Fibroblast of skin of right quadriceps (primary cell): Measurements from ENCODE around the gene EIF1.
"Not testable (repeated sequence)": the region's sequence is repeated elsewhere in the genome, so short reads cannot be mapped to it uniquely, and the experiment has no call there.

Experiments used
- DNase-seq: peaks from one replicate; pipeline ENCODE4 v3.0.0-alpha.2; 2013

Gene EIF1

GRCh38 chr17:41679740-41680425 lies 8.8 kb upstream of the EIF1 start:
- DNase-seq: no peak

DNA sequence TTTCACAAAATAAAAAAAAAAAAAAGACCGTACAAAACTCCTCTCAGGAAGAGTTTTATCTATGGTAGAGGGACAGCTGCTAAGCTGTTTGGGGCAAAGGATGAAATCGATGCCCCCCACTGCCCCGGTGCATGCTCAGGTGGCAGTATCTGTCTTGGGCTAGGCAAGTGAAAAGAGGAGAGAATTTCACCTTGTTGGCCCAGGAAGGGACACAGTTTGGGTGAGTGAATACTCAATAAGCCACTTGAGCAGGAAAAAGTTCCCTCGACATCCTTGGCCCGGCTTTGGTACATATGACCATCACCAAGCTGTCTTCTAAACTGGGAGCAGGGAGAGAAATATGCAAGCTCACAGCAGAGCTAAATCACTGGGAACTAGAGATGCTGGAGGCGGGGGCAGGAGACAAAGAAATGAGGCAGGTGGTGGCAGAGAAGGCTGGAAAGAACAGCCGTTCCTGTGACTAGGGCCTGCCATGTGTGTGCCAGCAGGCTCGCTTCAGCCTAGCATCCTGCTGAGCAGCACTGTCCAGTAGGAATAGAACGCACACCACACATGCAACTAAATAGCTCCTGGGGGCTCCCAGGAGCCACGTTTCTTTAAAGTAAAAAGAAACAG lies 8.2 kb upstream of the EIF1 start:
- no peak for DNase-seq

- DNase-seq: no peak
These were observed 6.9 kb upstream of the EIF1 start for GRCh38 chr17:41681776-41682175.

DNA sequence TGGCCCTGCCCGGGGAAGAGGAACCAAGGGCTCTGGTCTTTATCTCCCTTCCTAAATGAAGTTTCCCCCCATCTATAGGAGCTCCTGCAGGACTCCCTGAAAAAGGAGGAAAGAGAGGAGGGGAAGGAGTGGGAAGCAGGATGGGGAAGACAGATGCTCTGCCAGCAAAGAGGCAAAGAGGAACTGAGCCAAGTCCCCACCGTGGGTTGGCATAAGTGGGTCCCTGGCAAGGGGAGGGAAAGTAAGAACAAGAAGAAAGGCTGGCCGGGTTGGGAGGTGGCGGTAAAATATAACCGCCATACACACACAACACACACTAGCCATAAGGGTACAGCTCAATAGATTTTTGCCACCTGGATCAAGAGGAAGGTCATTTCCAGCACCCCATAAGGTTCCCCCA lies 6.1 kb upstream of the EIF1 start:
- no peak for DNase-seq

DNA sequence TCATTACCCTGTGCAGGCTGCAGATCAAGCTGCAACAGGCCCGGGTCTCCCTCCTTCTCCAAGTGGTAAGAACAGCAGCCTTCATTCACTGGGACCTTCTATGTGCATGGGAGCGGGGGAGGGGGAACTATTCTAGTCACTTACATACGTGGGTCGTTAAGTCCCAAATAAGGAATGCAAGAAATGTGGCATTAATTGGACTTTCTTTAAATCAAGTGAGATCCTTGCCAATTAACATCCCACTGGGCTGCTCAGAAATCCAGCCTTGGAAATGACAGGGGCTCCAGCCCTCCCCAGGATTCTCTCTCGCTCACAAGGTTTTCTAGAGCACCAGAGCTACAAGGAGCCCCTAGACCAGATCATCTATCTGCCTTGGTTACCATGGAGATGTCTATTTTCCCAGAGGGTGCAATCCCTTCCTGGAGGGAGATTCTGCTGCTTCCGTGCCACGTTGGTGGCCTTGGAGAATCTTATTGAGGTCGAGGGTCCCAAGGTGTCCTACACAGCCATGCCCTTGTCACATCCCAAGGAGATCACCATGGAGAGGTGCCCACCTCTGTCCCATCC lies 5.2 kb upstream of the EIF1 start:
- no peak for DNase-seq

DNA sequence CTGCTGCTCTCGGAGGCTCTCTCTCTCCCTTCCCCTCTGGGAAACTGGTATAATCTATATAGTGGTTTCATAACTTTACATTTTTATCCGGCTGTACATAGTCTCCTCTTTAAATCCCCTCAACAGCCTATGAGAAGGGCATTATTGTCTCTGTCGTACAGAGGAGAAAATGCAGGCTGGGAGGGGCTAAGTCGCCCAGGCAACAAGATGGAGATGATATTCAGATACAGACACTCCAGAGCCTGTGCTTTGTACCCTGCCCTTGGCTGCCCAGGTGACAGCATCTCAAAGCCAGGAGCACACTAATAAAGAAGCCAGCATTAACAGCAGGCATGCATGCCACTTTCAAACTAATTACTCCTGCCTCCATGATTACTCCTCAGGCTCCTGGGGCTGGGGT lies 4.7 kb upstream of the EIF1 start:
- no peak for DNase-seq

DNA sequence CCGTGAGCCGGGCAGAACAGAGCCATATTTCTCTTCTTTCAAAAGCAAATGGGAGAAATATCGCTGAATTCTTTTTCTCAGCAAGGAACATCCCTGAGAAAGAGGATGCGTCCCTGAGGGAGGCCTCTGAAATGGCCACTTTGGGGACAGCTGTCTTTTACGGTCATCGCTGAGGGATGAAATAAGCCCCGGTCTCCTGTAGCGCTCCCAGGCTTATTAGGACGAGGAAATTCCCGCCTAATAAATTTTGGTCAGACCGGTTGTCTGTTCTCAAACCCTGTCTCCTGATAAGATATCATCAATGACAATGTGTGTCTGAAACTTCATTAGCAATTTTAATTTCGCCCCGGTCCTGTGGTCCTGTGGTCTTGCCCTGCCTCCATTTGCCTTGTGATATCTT lies 2.9 kb upstream of the EIF1 start:
- DNase-seq: not testable (repeated sequence)

- DNase-seq: no peak
These were observed 2.4 kb upstream of the EIF1 start for GRCh38 chr17:41686281-41686680.

DNA sequence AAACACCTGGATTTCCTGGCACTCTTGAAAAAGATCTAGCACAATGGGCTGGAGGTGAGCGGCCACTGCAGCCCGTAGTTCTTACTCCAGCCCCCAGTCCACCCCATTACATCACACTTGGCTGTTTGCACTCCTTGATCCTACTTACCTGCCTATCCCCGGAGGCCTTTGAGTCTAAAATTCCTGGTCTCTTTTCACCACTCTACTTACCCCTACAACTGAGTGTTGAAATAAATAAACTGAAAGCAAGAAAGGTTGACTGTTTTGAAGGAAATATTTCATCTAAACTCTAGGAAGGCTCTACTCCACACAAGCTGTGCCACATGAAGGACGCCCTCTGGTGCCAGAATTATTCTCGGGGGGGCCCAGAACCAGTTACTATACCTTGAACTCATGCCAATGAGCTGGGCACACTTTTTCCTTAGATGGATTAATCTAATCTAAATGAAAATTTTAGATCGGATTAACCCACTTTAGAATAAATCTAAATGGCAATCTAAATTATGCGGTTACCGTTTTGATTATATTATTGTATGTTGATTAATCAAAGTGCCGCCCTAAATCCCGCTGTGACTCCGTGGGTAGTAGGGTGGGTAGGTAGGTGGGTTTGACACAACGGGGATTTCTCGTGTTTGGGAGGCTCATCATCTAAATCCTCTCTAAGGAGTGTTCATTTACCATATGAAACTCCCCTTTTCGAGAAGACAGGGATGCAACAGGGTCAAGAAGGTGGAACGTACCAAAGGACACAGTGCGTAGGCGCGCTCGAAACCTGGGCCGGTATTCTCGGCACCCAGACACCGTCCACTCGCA lies 651 bp upstream of the EIF1 start:
- peak; percentile 44 for DNase-seq

GRCh38 chr17:41689497-41690299 lies 1.0 kb downstream of the EIF1 start:
- peak; percentile 73 for DNase-seq

DNA sequence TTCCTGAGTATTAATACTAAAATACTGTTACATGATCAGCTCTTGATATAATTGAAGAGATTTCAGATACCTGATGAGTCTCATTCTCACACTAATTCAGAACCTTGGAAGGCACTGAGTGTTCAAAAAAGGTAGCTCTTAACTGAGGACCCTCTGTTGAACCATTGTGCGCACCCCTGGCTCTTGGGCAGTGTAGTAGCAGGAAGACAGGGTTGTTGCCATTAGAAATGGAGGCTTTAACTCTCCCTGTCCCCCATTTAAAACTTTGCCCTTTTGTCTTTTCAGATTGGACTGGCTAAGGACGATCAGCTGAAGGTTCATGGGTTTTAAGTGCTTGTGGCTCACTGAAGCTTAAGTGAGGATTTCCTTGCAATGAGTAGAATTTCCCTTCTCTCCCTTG lies 1.8 kb downstream of the EIF1 start:
- DNase-seq: no peak

DNA sequence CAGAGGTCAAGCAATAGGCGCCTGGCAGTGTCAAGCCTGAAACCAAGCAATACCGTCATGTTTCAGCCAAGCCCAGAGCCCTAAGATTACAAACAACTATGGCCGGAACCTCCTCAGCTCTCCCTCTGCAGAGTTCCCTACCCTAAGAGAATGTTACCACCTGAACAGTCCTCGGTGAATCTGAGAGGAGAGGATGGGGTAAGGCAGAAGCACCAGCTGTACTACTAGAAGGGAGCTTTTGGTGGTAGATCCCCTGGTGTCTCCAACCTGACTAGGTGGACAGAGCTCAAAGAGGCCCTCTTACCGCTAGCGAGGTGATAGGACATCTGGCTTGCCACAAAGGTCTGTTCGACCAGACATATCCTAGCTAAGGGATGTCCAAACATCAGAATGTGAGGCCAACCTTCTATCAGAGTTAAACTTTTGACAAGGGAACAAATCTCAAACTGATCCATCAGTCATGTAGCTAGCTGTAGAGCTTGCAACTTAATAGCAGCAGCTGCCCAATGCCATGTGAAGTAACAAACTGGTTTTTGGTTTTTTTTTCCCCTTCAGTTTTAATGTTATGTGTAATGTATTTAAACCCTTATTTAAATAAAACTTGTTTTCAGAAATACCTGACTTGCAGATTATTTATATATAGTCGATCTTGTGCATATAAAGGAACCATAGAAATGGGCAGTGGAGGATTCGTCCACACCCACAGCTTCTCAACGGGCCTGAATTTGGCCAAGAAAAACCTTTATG lies 2.5 kb downstream of the EIF1 start:
- DNase-seq: no peak

GRCh38 chr17:41692722-41693521 lies 4.2 kb downstream of the EIF1 start:
- no peak for DNase-seq

- DNase-seq: peak; percentile 10
These were observed 6.5 kb downstream of the EIF1 start for GRCh38 chr17:41695134-41695661.

DNA sequence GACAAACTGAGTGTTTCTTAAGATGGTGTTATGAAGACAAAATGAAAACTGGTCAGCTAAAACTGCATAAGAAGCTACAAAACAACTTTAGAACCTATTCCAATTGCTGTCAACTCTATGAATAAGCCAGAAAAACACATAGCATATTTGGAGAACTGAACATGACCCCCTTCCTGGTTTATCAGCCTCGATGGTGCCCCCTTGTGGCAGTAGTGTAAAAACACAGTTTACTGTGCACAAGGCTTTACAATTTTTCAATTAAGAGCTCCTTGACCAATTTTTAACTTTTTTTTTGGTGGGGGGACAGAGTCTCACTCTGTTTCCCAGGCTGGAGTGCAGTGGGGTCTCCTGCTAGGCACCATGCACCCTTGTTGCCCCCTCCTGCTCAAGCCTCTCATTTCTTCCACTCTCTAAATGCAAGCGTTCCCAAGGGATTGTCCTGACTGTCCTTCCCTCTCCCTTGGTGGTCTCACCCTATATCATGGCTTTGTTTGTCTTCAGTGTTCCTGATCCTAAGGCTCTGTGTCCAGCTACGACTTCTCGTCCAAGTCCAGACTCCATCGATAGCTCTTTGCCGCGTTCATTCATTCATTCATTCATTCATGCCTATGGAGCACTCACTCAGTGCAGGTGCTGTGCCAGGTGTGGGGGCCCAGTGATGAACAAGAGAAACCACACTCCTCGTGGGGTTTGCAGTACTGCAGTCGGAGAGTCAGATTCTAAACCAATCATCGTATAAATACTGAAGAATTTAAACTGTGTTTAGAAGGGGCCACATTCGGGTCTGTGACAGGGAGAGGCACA lies 7.5 kb downstream of the EIF1 start:
- DNase-seq: peak; percentile 81

DNA sequence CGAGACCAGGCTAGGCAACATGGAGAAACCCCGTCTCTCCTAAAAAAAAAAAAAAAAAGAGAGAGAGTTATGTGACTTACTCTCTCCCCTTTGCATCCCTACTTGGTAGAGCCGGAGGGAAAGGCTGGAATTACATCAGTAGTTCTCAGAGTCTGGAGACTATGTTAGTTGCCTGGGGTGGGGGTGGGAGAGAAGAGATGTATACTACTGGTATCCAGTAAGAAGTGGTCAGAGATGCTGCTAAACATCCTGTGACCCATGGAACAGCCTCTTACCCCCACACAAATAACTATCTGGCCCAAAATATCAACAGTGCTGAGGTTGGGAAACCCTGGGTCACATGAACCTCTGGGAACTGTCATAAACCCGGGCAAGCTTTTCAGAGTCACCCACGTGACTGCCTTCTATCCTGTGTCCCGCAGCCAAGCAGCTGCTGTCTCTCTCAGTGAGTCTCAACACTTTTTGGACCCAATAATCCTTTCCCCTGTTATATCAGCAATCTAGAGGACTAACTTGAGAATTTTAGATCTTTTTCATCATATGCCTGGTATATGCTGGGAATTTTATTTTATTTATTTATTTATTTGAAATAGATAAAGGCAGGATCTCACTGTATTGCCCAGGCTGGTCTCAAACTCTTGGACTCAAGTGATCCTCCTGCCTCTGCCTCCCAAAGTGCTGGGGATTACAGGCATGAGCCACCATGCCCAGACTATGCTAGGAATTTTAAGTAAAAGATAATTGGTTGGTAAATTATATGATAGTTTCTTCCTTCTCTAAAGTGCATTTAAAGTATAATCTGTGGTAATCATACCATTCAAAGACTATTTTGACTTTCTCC lies 8.7 kb downstream of the EIF1 start:
- no peak for DNase-seq

- DNase-seq: not testable (repeated sequence)
These were observed 12.2 kb downstream of the EIF1 start for GRCh38 chr17:41700843-41701242.

DNA sequence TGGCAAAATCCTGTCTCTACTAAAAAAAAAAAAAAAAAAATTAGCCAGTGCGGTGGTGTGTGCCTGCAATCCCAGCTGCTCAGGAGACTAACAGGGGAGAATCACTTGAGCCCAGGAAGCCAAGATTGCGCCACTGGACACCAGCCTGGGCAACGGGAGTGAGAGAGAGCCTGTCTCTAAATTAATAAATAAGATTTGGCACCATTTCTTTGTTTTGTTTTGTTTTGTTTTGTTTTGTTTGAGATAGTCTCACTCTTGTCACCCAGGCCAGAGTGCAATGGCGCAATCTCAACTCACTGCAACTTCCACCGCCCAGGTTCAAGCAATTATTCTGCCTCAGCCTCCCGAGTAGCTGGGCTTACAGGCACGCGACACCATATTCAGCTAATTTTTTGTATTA lies 14.0 kb downstream of the EIF1 start:
- DNase-seq: no peak
